Brain pericyte (primary cell): Measurements from ENCODE around the gene SELENOM.
"Not testable (repeated sequence)": the region's sequence is repeated elsewhere in the genome, so short reads cannot be mapped to it uniquely, and the experiment has no call there.

Experiments used
- DNase-seq: peaks from one replicate; pipeline ENCODE4 v3.0.0-alpha.2; 2012; ENCODE audit warnings: low read depth, low spot score

Gene SELENOM

DNA sequence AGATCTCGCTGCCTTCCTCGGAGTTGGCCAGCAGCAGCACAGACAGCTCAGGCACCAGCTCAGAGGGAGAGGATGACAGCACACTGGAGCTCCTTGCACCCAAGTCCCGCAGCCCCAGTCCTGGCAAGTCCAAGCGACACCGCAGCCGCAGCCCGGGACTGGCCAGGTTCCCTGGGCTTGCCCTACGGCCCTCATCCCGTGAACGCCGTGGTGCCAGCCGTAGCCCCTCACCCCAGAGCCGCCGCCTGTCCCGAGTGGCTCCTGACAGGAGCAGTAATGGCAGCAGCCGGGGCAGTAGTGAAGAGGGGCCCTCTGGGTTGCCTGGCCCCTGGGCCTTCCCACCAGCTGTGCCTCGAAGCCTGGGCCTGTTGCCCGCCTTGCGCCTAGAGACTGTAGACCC, 26.5 kb upstream of the SELENOM start:
- no peak for DNase-seq

- no peak for DNase-seq
Observed at GRCh38 chr22:31130873-31131272, 23.5 kb upstream of the SELENOM start.

GRCh38 chr22:31128156-31128555, 20.8 kb upstream of the SELENOM start:
- no peak for DNase-seq

GRCh38 chr22:31127181-31127772, 19.9 kb upstream of the SELENOM start:
- DNase-seq, result no peak

DNA sequence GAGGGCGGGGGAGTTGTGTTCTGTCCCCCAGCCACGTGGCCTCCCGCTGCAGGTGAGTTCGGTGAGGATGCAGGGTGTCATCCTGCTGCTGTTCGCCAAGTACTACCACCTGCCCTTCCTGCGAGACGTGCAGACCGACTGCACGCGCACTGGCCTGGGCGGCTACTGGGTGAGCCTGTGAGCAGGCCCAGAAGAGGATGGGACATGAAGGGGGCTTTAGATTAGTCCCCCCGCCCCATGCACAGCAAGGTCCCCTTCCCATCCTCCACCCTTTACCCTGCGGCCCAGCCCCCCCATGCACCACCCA, 19.5 kb upstream of the SELENOM start:
- no peak for DNase-seq

DNA sequence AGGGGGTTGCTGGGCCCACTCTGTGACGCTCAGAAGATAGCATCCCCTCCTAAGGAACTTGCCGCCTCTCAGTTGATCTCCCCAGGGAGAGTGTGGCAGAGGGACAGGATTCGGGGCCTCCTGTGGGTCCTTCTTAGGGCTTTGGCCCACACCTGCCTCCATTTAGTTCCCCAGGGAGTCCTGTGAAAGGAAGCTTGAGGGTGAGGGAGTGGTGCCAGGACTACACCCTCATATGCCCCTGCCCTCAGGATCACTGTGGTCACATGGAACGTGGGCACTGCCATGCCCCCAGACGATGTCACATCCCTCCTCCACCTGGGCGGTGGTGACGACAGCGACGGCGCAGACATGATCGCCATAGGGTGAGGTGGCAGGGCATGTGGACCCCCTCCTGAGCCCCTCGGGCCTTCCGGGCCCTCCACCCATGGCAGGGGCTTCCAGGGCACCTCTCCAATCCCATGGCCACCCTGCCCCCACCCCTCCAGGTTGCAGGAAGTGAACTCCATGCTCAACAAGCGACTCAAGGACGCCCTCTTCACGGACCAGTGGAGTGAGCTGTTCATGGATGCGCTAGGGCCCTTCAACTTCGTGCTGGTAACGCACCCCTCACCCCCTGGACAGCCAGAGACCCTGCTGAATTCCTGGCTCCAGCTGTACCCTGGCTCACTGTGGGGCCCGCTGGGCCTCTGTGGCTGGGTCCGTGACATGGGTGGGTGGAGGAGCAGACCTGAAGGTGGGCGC, 18.9 kb upstream of the SELENOM start:
- no peak for DNase-seq

GRCh38 chr22:31125521-31126117, 18.3 kb upstream of the SELENOM start:
- no peak for DNase-seq

DNA sequence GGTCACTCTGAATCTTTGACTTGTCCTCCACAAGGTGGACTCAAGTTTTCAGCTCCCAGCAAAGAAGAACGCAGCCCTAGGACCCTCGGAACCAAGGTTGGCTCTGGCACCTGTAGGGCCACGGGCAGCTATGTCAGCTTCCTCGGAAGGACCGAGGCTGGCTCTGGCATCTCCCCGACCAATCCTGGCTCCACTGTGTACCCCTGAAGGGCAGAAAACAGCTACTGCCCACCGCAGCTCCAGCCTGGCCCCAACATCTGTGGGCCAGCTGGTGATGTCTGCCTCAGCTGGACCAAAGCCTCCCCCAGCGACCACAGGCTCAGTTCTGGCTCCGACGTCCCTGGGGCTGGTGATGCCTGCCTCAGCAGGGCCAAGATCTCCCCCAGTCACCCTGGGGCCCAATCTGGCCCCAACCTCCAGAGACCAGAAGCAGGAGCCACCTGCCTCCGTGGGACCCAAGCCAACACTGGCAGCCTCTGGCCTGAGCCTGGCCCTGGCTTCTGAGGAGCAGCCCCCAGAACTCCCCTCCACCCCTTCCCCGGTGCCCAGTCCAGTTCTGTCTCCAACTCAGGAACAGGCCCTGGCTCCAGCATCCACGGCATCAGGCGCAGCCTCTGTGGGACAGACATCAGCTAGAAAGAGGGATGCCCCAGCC, 17.6 kb upstream of the SELENOM start:
- DNase-seq, result no peak

- DNase-seq, result no peak
Observed at GRCh38 chr22:31124290-31124689, 16.9 kb upstream of the SELENOM start.

DNA sequence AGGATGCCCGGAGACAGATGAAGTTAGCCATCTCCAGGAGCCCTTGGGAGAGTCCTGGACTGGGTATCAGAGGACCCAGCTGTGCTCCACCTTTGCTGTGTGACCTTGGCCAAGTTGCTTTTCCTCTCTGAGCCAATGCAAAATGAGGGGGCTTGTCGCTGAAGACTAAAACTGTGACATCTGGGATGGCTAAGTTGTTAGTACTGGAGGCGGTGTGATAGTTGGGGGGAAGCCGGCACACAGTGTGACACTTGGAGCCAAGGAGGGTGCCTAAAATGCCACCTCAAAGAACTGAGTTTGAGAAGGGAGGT, 15.9 kb upstream of the SELENOM start:
- DNase-seq, result no peak

DNA sequence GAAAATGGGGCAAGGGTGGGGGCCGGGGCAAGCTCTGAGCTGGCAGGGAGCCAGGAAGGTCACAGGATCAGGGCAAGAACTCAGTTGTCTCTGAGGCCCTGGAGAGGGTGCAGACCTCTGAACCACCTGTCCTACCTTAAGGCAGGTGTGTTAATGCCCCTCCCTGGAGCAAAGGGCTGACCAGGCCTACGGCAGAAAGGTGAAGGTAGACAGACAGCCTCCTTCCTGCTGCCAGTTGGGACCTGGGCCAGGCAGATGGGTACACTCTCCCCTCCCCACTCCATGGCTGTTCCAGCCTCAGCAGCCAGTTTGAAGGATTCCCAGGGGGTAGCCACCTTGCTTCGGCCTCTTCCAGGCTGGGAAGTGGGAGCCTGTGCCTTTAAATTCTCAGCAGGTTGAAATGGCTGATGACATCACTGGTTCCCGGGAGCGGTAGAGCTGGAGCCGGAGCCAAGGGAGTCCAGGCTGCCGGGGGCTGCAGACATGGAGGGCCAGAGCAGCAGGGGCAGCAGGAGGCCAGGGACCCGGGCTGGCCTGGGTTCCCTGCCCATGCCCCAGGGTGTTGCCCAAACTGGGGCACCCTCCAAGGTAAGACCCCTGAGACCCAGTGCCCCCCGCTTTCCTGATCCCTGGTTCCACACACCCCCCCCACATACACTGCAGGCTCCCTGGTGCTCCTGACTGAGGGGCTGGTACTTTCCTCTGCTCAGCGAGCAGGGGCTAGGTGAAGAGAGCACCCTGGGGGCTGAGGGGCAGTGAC, 15.3 kb upstream of the SELENOM start, which contains the start of gene INPP5J:
TSS of gene INPP5J (plus strand) at position 435 of the 760 bp plus-strand sequence. CDS start at position 484, 49 bp downstream.
- DNase-seq, result no peak

GRCh38 chr22:31122196-31122531, 14.8 kb upstream of the SELENOM start:
- no peak for DNase-seq

- DNase-seq, result no peak
Observed at GRCh38 chr22:31121403-31121802, 14.0 kb upstream of the SELENOM start.

DNA sequence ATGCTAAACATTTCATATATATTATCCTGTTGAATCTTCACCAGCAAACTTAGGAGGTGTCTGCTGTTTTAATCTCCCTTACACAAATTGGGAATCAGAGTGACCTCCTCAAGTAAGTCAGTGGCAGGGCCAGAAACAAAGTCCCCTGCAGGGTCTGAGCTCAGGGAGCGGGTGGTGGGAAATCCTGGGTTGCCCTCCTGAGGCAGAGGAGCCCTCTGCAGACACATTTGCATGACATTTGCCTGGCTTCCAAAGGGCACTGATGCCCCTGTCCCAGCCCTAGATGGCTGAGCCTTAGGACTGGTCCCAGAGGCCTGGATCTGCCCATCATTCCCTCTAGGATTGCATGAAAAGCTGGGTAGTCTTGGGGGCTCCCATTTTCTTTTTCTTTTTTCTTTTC, 13.3 kb upstream of the SELENOM start:
- no peak for DNase-seq

DNA sequence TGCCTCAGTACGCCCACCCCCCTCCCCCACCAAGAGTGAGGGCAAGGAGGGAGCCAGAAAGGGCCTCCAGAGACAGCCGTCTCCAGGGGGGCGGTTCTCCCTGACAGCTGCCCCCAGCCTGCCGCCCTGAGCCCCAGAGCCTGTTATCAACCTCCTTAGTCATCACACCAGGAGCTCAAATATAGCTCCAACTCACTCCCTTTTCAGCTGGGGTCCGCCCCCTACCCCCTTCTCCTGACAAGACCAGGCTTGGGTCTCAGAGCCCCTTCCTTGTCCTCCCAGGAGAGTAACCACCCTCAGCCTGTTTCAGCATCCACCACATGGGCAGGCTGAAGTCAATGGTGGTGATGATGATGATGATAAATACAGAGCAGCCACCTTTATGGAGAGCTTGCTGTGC, 12.9 kb upstream of the SELENOM start:
- DNase-seq, result no peak

DNA sequence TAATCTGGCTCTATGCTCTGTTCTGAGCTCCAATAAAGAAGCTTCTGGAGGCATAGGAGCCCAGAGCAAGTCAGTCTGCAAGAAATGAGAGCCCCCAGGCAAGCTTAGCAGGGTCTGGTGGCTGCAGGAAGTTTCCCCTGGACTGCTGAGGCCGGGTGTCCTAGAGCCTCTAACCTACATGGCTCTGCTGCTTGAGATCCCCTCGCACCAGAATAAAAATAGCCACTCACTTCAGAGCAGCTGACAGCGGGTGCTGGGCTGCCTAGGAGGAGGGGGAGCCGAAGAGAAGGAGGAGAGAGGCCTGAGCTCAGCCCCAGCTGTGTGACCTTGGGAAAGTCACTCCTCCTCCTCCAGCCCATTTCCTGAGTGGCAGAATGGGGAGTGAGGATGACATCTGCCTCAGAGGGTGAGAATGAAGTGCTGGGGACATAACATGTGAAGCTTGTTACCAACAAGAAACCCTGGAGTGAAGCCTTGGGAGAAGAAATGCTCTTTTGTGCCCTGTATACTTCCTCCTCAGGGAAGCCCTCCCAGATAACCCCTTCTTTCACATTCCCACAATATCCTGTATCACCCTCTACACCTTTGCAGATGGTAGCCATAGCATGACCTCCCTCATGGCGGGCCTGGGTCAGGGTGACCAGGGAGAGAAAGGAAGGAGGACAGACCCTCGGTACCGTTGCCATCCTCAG, 11.8 kb upstream of the SELENOM start:
- DNase-seq, result no peak

DNA sequence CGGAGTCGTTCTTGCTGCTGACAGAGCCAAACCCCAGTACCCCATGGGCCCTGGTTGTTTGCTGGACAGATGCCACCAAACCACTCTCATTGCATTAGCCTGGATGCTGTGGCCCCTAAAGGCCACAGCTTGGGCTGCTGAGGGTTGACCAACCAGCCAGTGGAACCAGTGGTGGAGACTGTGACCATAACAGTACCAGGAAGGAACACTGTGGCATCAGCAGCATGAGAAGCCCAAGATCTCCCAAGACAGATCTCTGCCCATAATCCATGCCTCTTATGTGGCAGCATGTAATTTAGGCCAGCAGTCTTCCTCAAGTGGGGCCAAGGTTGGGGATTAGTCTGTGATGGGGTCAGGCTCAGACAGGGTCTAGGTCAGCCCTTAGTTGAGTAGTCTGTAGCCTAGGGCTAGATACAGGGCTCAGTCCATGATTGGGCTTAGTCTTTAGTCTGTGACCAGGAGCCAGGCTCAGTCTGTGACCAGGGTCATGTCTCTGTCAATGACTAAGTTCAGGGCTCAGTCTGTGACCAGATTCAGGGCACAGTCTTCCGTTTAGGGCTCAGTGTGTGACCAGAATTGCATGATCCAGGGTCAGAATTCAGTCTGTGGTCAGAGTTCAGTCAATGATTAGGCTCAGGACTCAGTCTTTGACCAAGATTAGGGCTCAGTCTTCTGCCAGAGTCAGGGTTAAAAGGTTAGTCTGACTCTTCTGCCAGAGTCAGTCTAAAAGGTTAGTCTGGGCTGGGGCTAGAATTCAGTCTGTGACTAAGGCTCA, 10.9 kb upstream of the SELENOM start:
- DNase-seq, result no peak

DNA sequence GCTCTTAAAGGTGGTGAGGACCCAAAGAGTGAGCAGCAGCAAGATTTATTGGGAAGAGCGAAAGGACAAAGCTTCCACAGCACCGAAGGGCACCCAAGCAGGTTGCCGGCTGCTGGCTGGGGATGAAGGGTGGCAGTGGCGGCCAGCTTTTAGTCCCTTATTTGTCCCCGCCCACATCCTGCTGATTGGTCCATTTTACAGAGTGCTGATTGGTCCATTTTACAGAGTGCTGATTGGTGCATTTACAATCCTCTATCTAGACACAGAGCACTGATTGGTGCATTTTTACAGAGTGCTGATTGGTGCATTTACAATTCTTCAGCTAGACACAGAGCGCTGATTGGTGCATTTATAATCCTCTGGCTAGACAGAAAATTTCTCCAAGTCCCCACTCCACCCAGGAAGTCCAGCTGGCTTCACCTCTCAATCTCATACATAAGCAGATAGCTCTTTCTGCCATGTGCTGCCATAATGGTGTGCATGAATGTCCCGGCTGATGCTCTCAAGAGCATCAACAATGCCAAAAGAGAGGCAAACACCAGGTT, 5.3 kb upstream of the SELENOM start:
- not testable (repeated sequence) for DNase-seq

GRCh38 chr22:31107894-31108218, 488 bp upstream of the SELENOM start:
- no peak for DNase-seq

DNA sequence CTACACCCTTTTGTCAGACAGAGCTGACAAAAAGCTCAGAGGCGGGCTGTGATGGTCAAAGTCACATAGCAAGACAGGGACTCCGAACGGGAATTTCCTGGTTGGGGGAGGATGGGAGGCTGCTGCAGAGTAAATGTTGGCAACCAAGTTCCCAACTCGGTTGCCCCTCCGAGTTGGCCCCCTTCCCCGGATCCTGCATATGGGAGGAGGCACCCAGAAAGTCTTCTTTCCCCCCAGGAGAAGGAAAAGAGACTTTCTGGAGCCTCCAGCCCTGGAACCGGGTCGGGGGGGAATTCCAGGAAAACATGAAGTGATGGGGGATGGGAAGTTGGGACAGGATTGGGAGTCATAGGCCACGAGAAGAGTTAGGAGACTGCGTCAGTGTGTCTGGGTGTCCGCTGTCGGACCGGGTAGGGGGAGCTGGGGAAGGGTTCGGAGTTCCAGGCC, 614 bp downstream of the SELENOM start:
- DNase-seq, result no peak
